ENCODE results near the gene HMGA1.

Gene HMGA1

GRCh38 chr6:34232901-34233300, 3.8 kb upstream of the HMGA1 start:
- DNase-seq (ENCODE audit: low spot score), result no peak
- CTCF ChIA-PET, result interaction anchor here (0.6 to 0.8 kb wide), 2 partner anchors 10 to 69 kb away, joined by 3 to 4 read pairs; no protein-coding TSS in a partner anchor
- TF ChIP-seq CTCF (conservative IDR thresholded peaks at IDR 0.05; ENCODE audit: low read depth), result no peak
- POLR2A ChIA-PET (ENCODE audit: low non-redundant PET), result no interaction called here
- peak overlapping the region; percentile 49 for H3K27ac ChIP-seq

- POLR2A ChIA-PET (ENCODE audit: low non-redundant PET), result no interaction called here
- TF ChIP-seq CTCF (conservative IDR thresholded peaks at IDR 0.05; ENCODE audit: low read depth), result no peak
- CTCF ChIA-PET, result interaction anchor here (0.6 kb wide), 1 partner anchor 181 kb away, joined by 5 read pairs; no protein-coding TSS in a partner anchor
- H3K27ac ChIP-seq, result peak overlapping the region; percentile 50
- DNase-seq (ENCODE audit: low spot score), result no peak
Observed at GRCh38 chr6:34233867-34234266, 2.8 kb upstream of the HMGA1 start.

- no peak for TF ChIP-seq CTCF (conservative IDR thresholded peaks at IDR 0.05; ENCODE audit: low read depth)
- peak overlapping the region; percentile 88 for H3K27ac ChIP-seq
- no peak for DNase-seq (ENCODE audit: low spot score)
- ChIA-PET POLR2A (ENCODE audit: low non-redundant PET) (no interaction called here), CTCF (interaction anchor here (0.7 kb wide), 1 partner anchor 39 kb away, joined by 3 read pairs; no protein-coding TSS in a partner anchor)
Observed at GRCh38 chr6:34234667-34235306, 1.9 kb upstream of the HMGA1 start.

GRCh38 chr6:34235307-34236130, 1.2 kb upstream of the HMGA1 start:
- peak overlapping the region; percentile 88 for H3K27ac ChIP-seq
- ChIA-PET CTCF (interaction anchor here (0.6 to 1.1 kb wide), 2 partner anchors 39 to 1833 kb away, joined by 5 read pairs; no protein-coding TSS in a partner anchor), POLR2A (ENCODE audit: low non-redundant PET) (interaction anchor here (1.3 kb wide), 1 partner anchor 12 kb away, joined by 13 read pairs; no protein-coding TSS in a partner anchor)
- DNase-seq (ENCODE audit: low spot score), result peak; percentile 80
- TF ChIP-seq CTCF (conservative IDR thresholded peaks at IDR 0.05; ENCODE audit: low read depth), result no peak

GRCh38 chr6:34236131-34236442, 586 bp upstream of the HMGA1 start:
- TF ChIP-seq CTCF (conservative IDR thresholded peaks at IDR 0.05; ENCODE audit: low read depth), result no peak
- no peak for DNase-seq (ENCODE audit: low spot score)
- H3K27ac ChIP-seq, result peak overlapping the region; percentile 88
- ChIA-PET CTCF (interaction anchor here (0.6 to 1.4 kb wide), 4 partner anchors 39 to 1834 kb away, joined by 3 to 7 read pairs (median 5); no protein-coding TSS in a partner anchor), POLR2A (ENCODE audit: low non-redundant PET) (interaction anchor here (0.5 to 1.3 kb wide), 4 partner anchors 10 to 159 kb away, joined by 3 to 13 read pairs (median 4); no protein-coding TSS in a partner anchor)

GRCh38 chr6:34237316-34237721, 646 bp downstream of the HMGA1 start:
- ChIA-PET CTCF (interaction anchor here (1.2 to 1.4 kb wide), 2 partner anchors 12 to 74 kb away, joined by 6 to 7 read pairs; no protein-coding TSS in a partner anchor), POLR2A (ENCODE audit: low non-redundant PET) (interaction anchor here (0.5 to 1.3 kb wide), 6 partner anchors 11 to 188 kb away, joined by 3 to 13 read pairs (median 4); no protein-coding TSS in a partner anchor)
- no peak for TF ChIP-seq CTCF (conservative IDR thresholded peaks at IDR 0.05; ENCODE audit: low read depth)
- DNase-seq (ENCODE audit: low spot score), result no peak
- H3K27ac ChIP-seq, result peak overlapping the region; percentile 88
